K562 (cell line): ENCODE results near the gene RAI1. TPM values are rescaled to one million over a fixed set of nuclear protein-coding genes. Genes with fewer than 3 reads are reported as not detected.

Experiments
- ARID3A ChIP-seq: IDR thresholded peaks from 2 replicates; pipeline ENCODE4 v1.6.1; 2012; ENCODE audit warnings: low read depth, low read length, improper control_type of control experiment, borderline replicate concordance
- ATF4 ChIP-seq: fragments of 450-650 bp; formaldehyde crosslinking; IDR thresholded peaks from 2 replicates; pipeline ENCODE4 v1.4.0; 2022; ENCODE audit warnings: mild to moderate bottlenecking, moderate library complexity
- BRF2 ChIP-seq: IDR thresholded peaks from 3 replicates; pipeline ENCODE4 v1.6.1; 2011; ENCODE audit warnings: borderline replicate concordance, mild to moderate bottlenecking; ENCODE audit not compliant: insufficient read length, insufficient read depth
- GABPB1 ChIP-seq: sonication (generic); formaldehyde crosslinking; IDR thresholded peaks from 2 replicates; pipeline ENCODE4 v1.8.0; 2022; ENCODE audit warnings: mild to moderate bottlenecking, missing genetic modification reagents
- KDM1A ChIP-seq, 2 experiments: fragments of 450-650 bp; IDR thresholded peaks; 2 replicates each; pipeline ENCODE4 v1.6.1; 2016; ENCODE audit warnings: mild to moderate bottlenecking in 2 of 2
- KLF10 ChIP-seq: fragments of 250-450 bp; sonication (Bioruptor Pico); IDR thresholded peaks from 2 replicates; pipeline ENCODE4 v1.6.1; 2021; ENCODE audit warnings: matching md5 sums
- NKRF ChIP-seq: fragments of 450-650 bp; IDR thresholded peaks from 2 replicates; pipeline ENCODE4 v1.6.1; 2016; ENCODE audit warnings: borderline replicate concordance
- NUFIP1 ChIP-seq: fragments of 450-650 bp; IDR thresholded peaks from 2 replicates; pipeline ENCODE4 v1.6.1; 2018; ENCODE audit not compliant: partially characterized antibody
- PTRF ChIP-seq: fragments of 450-650 bp; IDR thresholded peaks from 2 replicates; pipeline ENCODE4 v1.6.1; 2016; ENCODE audit warnings: mild to moderate bottlenecking, missing genetic modification characterization, missing compliant biosample characterization
- RBM39 ChIP-seq: fragments of 200-400 bp; formaldehyde crosslinking; optimal IDR thresholded peaks from 2 replicates; pipeline ENCODE3; 2018; ENCODE audit warnings: low read depth, low read length
- SRF ChIP-seq, 2 experiments: fragments of 250-450, 450-650 bp in 1 of 2; sonication (Bioruptor Pico) in 1 of 2; sonication (generic) in 1 of 2; formaldehyde crosslinking; IDR thresholded peaks; 2 replicates each; pipeline versions ENCODE4 v1.5.0 to v1.5.1; 2020 to 2022; ENCODE audit warnings: mild to moderate bottlenecking in 1 of 2, missing genetic modification reagents in 1 of 2
- THRAP3 ChIP-seq: fragments of 450-650 bp; IDR thresholded peaks from 2 replicates; pipeline ENCODE4 v1.6.1; 2016; ENCODE audit warnings: mild to moderate bottlenecking, inconsistent platforms, borderline replicate concordance
- TRIM24 ChIP-seq, 2 experiments: fragments of 450-650 bp; IDR thresholded peaks; 2 replicates each; pipeline ENCODE4 v1.6.1; 2016
- ZNF140 ChIP-seq: fragments of 250-450 bp; sonication (Bioruptor Pico); IDR thresholded peaks from 2 replicates; pipeline ENCODE4 v1.8.0; 2021; ENCODE audit warnings: moderate library complexity, mild to moderate bottlenecking, inconsistent platforms
- ZNF232 ChIP-seq: sonication (generic); formaldehyde crosslinking; IDR thresholded peaks from 2 replicates; pipeline ENCODE4 v1.8.0; 2022; ENCODE audit warnings: mild to moderate bottlenecking, missing genetic modification reagents
- ZNF324 ChIP-seq: fragments of 250-450 bp; sonication (Bioruptor Pico); IDR thresholded peaks from 2 replicates; pipeline ENCODE4 v1.4.0; 2020; ENCODE audit warnings: mild to moderate bottlenecking
- ZNF589 ChIP-seq: fragments of 200-800 bp; sonication (Bioruptor generic); IDR thresholded peaks from 2 replicates; pipeline ENCODE4 v1.6.1; 2016; ENCODE audit warnings: low read depth, missing genetic modification characterization, missing compliant biosample characterization
- ZNF609 ChIP-seq: sonication (generic); formaldehyde crosslinking; IDR thresholded peaks from 2 replicates; pipeline ENCODE4 v1.8.1; 2023; ENCODE audit warnings: missing genetic modification reagents, mild to moderate bottlenecking, borderline replicate concordance
- ZNF717 ChIP-seq: fragments of 250-450 bp; sonication (Bioruptor Pico); IDR thresholded peaks from 2 replicates; pipeline ENCODE4 v1.5.0; 2021
- polyA plus RNA-seq, 8 experiments: library from polyadenylated mRNA; depleted of rRNA in 4 of 8; stranded (reverse) in 5 of 8; unstranded in 3 of 8; fragments of >200 nt; fragmentation: Nextera tagmentation in 2 of 8; fragmentation: Illumina TruSeq in 1 of 8; extraction: Ambion mirVana in 2 of 8; extraction: Trizol in 1 of 8; gene quantifications; 2 replicates each; pipeline versions ENCODE4 v1.2.1 to v1.2.3, GENCODE V29; 2011 to 2014; ENCODE audit warnings: inconsistent platforms in 1 of 8, missing spikeins in 1 of 8
- total RNA-seq, 7 experiments: library from RNA; depleted of rRNA in 6 of 7; stranded (reverse); fragments of >200 nt in 6 of 7; fragmentation: Illumina TruSeq in 2 of 7; extraction: Trizol in 2 of 7; gene quantifications; 2 replicates each; pipeline versions ENCODE4 v1.2.1 to v1.2.3, GENCODE V29; 2011 to 2021; ENCODE audit warnings: low replicate concordance in 1 of 7

RAI1 gene
- total and polyA plus RNA-seq, 9 of the 15 experiments (the other 6 are each of a cell fraction or from before 2014, with no cell fraction given) = 0.68 to 19.9 (median 5.5) TPM

GRCh38 chr17:17836250-17836817, 155.1 kb downstream of the RAI1 start (continued):
- TF ChIP-seq BRF2 = no peak
- TF ChIP-seq NKRF = no peak; the same call in 1 of the 2 replicates
- peak; percentile 26; the same call in 1 of the 2 replicates for TF ChIP-seq ZNF589 (CRISPR knock-in tag)
- no peak for TF ChIP-seq THRAP3
- TF ChIP-seq ZNF232 = no peak
- TF ChIP-seq PTRF (tag) = no peak
- no peak for TF ChIP-seq NUFIP1
- no peak for TF ChIP-seq RBM39
- TF ChIP-seq TRIM24 (IDR thresholded peaks at IDR 0.05) = no peak
- no peak for TF ChIP-seq ZNF140 (CRISPR knock-in tag)
- no peak for TF ChIP-seq ATF4
- TF ChIP-seq ARID3A = no peak
- no peak for TF ChIP-seq KDM1A (IDR thresholded peaks at IDR 0.05)
- TF ChIP-seq GABPB1 = peak; percentile 69
- no peak for TF ChIP-seq SRF (CRISPR knock-in tag; IDR thresholded peaks at IDR 0.05)
- TF ChIP-seq ZNF324 (CRISPR knock-in tag) = no peak
- TF ChIP-seq KLF10 = no peak
- no peak for TF ChIP-seq ZNF717
- TF ChIP-seq ZNF609 (CRISPR knock-in tag) = no peak
